Thoracic aorta (tissue), 2 donors: ENCODE results near the gene ZKSCAN3. TPM values are rescaled to one million over a fixed set of nuclear protein-coding genes. Genes with fewer than 3 reads are reported as not detected.

Experiments
- ATAC-seq: fragments of 150-250 bp; one replicate; pipeline ENCODE4 v1.8.0; 2017; ENCODE audit warnings: low read depth; ENCODE audit not compliant: insufficient number of reproducible peaks, low FRiP score
- DNase-seq: peaks from one replicate; pipeline ENCODE4 v3.0.0-alpha.2; 2020; ENCODE audit warnings: low spot score
- H3K27ac ChIP-seq, 2 donors: fragments of 200-600 bp; sonication (generic); 1 replicate in 1 of 2; 2 replicates in 1 of 2; pipeline ENCODE4 v1.5.1; 2016; ENCODE audit warnings: mild to moderate bottlenecking in 2 of 2, moderate library complexity in 2 of 2
- H3K27me3 ChIP-seq: fragments of 200-600 bp; sonication (generic); replicated peaks from 2 replicates; pipeline ENCODE4 v1.6.0; 2016; ENCODE audit warnings: mild to moderate bottlenecking; ENCODE audit not compliant: insufficient read depth
- H3K36me3 ChIP-seq: fragments of 200-600 bp; sonication (generic); one replicate; pipeline ENCODE4 v1.5.1; 2016
- H3K4me1 ChIP-seq, 2 donors: fragments of 200-600 bp; sonication (generic); 1 replicate in 1 of 2; 2 replicates in 1 of 2; pipeline versions ENCODE4 v1.5.1 to v1.6.0; 2016; ENCODE audit warnings: low read depth in 2 of 2, mild to moderate bottlenecking in 1 of 2; ENCODE audit not compliant: control insufficient read depth in 1 of 2
- H3K4me3 ChIP-seq: fragments of 200-600 bp; sonication (generic); 2 replicates; pipeline ENCODE4 v1.5.1; 2016; ENCODE audit warnings: mild to moderate bottlenecking
- H3K9me3 ChIP-seq: fragments of 200-600 bp; sonication (generic); 2 replicates; pipeline ENCODE4 v1.5.1; 2016
- CTCF ChIP-seq: fragments of 200-600 bp; sonication (generic); IDR thresholded peaks from one replicate; pipeline ENCODE4 v1.5.1; 2019; ENCODE audit warnings: antibody characterized with exemption
- total RNA-seq, 2 donors: library from RNA; depleted of rRNA; stranded (reverse); fragments of >200 nt; gene quantifications; one replicate each; pipeline versions ENCODE4 v1.1.0 to v1.2.3, GENCODE V29; 2016

Gene ZKSCAN3
- total RNA-seq, 2 donors from 2014 or later = 3.4 to 4.5 TPM

GRCh38 chr6:28336284-28337120, 13.2 kb upstream of the ZKSCAN3 start:
- Histone ChIP-seq H3K27ac (peak overlapping the region; percentile 92 to 94), H3K9me3 (no peaks in the 10 kb centered on the region), H3K36me3 (no peaks in the 10 kb centered on the region), H3K4me1 (peaks cover 8 to 12% of the 10 kb centered on the region in 2 donors), H3K27me3 (no peaks in the 10 kb centered on the region), H3K4me3 (peak overlapping the region; percentile 80)
- ATAC-seq (no peak), DNase-seq (no peak)
- no peak for TF ChIP-seq CTCF

- DNase-seq = no peak
Observed at GRCh38 chr6:28337121-28337520, 12.6 kb upstream of the ZKSCAN3 start.

GRCh38 chr6:28340310-28341095, 9.2 kb upstream of the ZKSCAN3 start:
- DNase-seq (no peak), ATAC-seq (no peak)
- no peak overlapping the region for H3K4me3 ChIP-seq
- no peaks in the 10 kb centered on the region for H3K9me3 ChIP-seq
- H3K4me1 ChIP-seq = peaks cover 5 to 8% of the 10 kb centered on the region in 2 donors
- no peaks in the 10 kb centered on the region for H3K36me3 ChIP-seq
- no peak overlapping the region for H3K27ac ChIP-seq
- H3K27me3 ChIP-seq = no peaks in the 10 kb centered on the region
- TF ChIP-seq CTCF = no peak

More at GRCh38 chr6:28337121-28337520, 12.6 kb upstream of the ZKSCAN3 start:
- peaks cover 8 to 12% of the 10 kb centered on the region in 2 donors for H3K4me1 ChIP-seq
- TF ChIP-seq CTCF = no peak
- H3K27ac ChIP-seq = peak overlapping the region; percentile 92 to 94
- no peaks in the 10 kb centered on the region for H3K27me3 ChIP-seq
- H3K4me3 ChIP-seq = peak overlapping the region; percentile 80
- no peaks in the 10 kb centered on the region for H3K36me3 ChIP-seq
- no peaks in the 10 kb centered on the region for H3K9me3 ChIP-seq
- no peak for ATAC-seq

GRCh38 chr6:28343898-28344677, 5.7 kb upstream of the ZKSCAN3 start:
- Histone ChIP-seq H3K27me3 (no peaks in the 10 kb centered on the region), H3K27ac (no peak overlapping the region), H3K36me3 (no peaks in the 10 kb centered on the region), H3K4me3 (no peak overlapping the region), H3K4me1 (no peaks in the 10 kb centered on the region), H3K9me3 (no peaks in the 10 kb centered on the region)
- ATAC-seq = no peak
- no peak for DNase-seq
- no peak for TF ChIP-seq CTCF

- no peak for ATAC-seq
- Histone ChIP-seq H3K27me3 (no peaks in the 10 kb centered on the region), H3K27ac (no peak overlapping the region), H3K4me1 (peaks cover 0 to under 1% of the 10 kb centered on the region in 2 donors), H3K36me3 (no peaks in the 10 kb centered on the region), H3K4me3 (no peak overlapping the region), H3K9me3 (no peaks in the 10 kb centered on the region)
- no peak for TF ChIP-seq CTCF
- no peak for DNase-seq
Observed at GRCh38 chr6:28345201-28345600, 4.5 kb upstream of the ZKSCAN3 start.
